Caco-2 (cell line): Measurements from ENCODE around the gene UNC5B. TPM values are rescaled to one million over a fixed set of nuclear protein-coding genes. Genes with fewer than 3 reads are reported as not detected.

ENCODE experiments used
- BruUV-seq: library from RNA; stranded (reverse); fragments of 400-500 nt; replicated peaks from 2 replicates; lab custom pipeline; 2021; lab: Mats Ljungman, UMichigan
- CTCF ChIA-PET: fragments of 300-600 bp; sonication (Branson Sonifier 250); formaldehyde crosslinking; loops from one replicate; lab custom pipeline; 2022; ENCODE audit warnings: antibody characterized with exemption; lab: Charles Lee
- POLR2A ChIA-PET: fragments of 300-600 bp; sonication (Branson Sonifier 250); formaldehyde crosslinking; loops from one replicate; lab custom pipeline; 2022; ENCODE audit warnings: antibody characterized with exemption; lab: Charles Lee
- DNase-seq, 2 experiments: peaks; one replicate each; pipeline versions ENCODE4 v3.0.0 to v3.0.0-alpha.2; 2020 to 2022
- H3K27me3 ChIP-seq: replicated peaks from 2 replicates; pipeline ENCODE4 v1.6.0; 2011; ENCODE audit warnings: low read length; ENCODE audit not compliant: control insufficient read depth, insufficient read depth
- H3K36me3 ChIP-seq: 2 replicates; pipeline ENCODE4 v1.5.1; 2011; ENCODE audit warnings: low read length; ENCODE audit not compliant: control insufficient read depth, insufficient read depth
- H3K4me1 ChIP-seq: fragments of 250-450 bp; sonication (Bioruptor Pico); 2 replicates; pipeline ENCODE4 v1.5.1; 2020; ENCODE audit warnings: mild to moderate bottlenecking
- H3K4me3 ChIP-seq: 2 replicates; pipeline ENCODE4 v1.5.1; 2011; ENCODE audit warnings: low read depth, mild to moderate bottlenecking, control low read depth, low read length
- H3K9me3 ChIP-seq: fragments of 250-450 bp; sonication (Bioruptor Pico); 2 replicates; pipeline ENCODE4 v1.5.1; 2020; ENCODE audit warnings: mild to moderate bottlenecking, moderate library complexity
- H3K27ac Mint-ChIP-seq: one replicate; pipeline ENCODE4 v1.8.0; 2022; ENCODE audit warnings: mixed read lengths; ENCODE audit not compliant: unreplicated experiment
- H3K27me3 Mint-ChIP-seq: one replicate; pipeline ENCODE4 v1.8.0; 2022; ENCODE audit warnings: mixed read lengths; ENCODE audit not compliant: insufficient read depth, unreplicated experiment
- H3K36me3 Mint-ChIP-seq: one replicate; pipeline ENCODE4 v1.8.0; 2022; ENCODE audit warnings: mild to moderate bottlenecking, mixed read lengths; ENCODE audit not compliant: insufficient read depth, unreplicated experiment
- H3K4me1 Mint-ChIP-seq: one replicate; pipeline ENCODE4 v1.8.0; 2022; ENCODE audit warnings: low read depth, mixed read lengths; ENCODE audit not compliant: unreplicated experiment
- H3K4me3 Mint-ChIP-seq: one replicate; pipeline ENCODE4 v1.8.0; 2022; ENCODE audit warnings: mild to moderate bottlenecking, moderate library complexity, mixed read lengths; ENCODE audit not compliant: unreplicated experiment
- H3K9me3 Mint-ChIP-seq: one replicate; pipeline ENCODE4 v1.8.0; 2022; ENCODE audit warnings: mixed read lengths; ENCODE audit not compliant: unreplicated experiment
- CTCF ChIP-seq, 2 experiments: fragments of 200-600 bp in 1 of 2; IDR thresholded peaks; 1 replicate in 1 of 2; 2 replicates in 1 of 2; pipeline versions ENCODE4 v1.5.1 to v1.8.0; 2011 to 2022; ENCODE audit warnings: antibody characterized with exemption in 1 of 2, control low read depth in 1 of 2, inconsistent platforms in 1 of 2, low read depth in 1 of 2, low read length in 1 of 2, mild to moderate bottlenecking in 1 of 2, moderate library complexity in 1 of 2; ENCODE audit not compliant: insufficient read depth in 1 of 2, severe bottlenecking in 1 of 2, unreplicated experiment in 1 of 2
- intact Hi-C: fragments of 100-400 bp; cut with micrococcal nuclease; formaldehyde crosslinking; loops from one replicate; pipeline ENCODE4 v1.10.0; 2022; ENCODE audit not compliant: unreplicated experiment
- total RNA-seq: library from RNA; stranded (reverse); gene quantifications from 2 replicates; pipeline ENCODE4 v1.2.3, GENCODE V29; 2022

The UNC5B gene
- total RNA-seq, 1 experiment from 2014 or later: 22.4 TPM

GRCh38 chr10:71312220-71312619, 99.8 kb downstream of the UNC5B start:
- H3K4me1 Mint-ChIP-seq: no peaks in the 10 kb centered on the region
- no peak for DNase-seq
- peaks cover 12% of the 10 kb centered on the region for H3K27me3 Mint-ChIP-seq
- H3K36me3 Mint-ChIP-seq: no peaks in the 10 kb centered on the region
- TF ChIP-seq CTCF (IDR thresholded peaks at IDR 0.05; ENCODE audit: insufficient read depth in 1 of 2, low read depth in 1 of 2, low read length in 1 of 2, severe bottlenecking in 1 of 2, unreplicated experiment in 1 of 2): no peak
- Histone ChIP-seq H3K4me1 (no peaks in the 10 kb centered on the region), H3K36me3 (no peaks in the 10 kb centered on the region), H3K4me3 (no peak overlapping the region), H3K9me3 (no peaks in the 10 kb centered on the region), H3K27me3 (no peaks in the 10 kb centered on the region)
- H3K9me3 Mint-ChIP-seq: no peaks in the 10 kb centered on the region
- intact Hi-C loops: loop anchor here (5.0 to 10.0 kb wide), 3 partner anchors 153 to 585 kb away; no protein-coding TSS in a partner anchor
- no peak overlapping the region for H3K27ac Mint-ChIP-seq
- POLR2A ChIA-PET: no interaction called here
- CTCF ChIA-PET: interaction anchor here (0.9 to 3.7 kb wide), 3 partner anchors 22 to 258 kb away, joined by 3 to 16 read pairs (median 5); no protein-coding TSS in a partner anchor
- BruUV-seq: no TSS peak
- H3K4me3 Mint-ChIP-seq: no peak overlapping the region

DNA sequence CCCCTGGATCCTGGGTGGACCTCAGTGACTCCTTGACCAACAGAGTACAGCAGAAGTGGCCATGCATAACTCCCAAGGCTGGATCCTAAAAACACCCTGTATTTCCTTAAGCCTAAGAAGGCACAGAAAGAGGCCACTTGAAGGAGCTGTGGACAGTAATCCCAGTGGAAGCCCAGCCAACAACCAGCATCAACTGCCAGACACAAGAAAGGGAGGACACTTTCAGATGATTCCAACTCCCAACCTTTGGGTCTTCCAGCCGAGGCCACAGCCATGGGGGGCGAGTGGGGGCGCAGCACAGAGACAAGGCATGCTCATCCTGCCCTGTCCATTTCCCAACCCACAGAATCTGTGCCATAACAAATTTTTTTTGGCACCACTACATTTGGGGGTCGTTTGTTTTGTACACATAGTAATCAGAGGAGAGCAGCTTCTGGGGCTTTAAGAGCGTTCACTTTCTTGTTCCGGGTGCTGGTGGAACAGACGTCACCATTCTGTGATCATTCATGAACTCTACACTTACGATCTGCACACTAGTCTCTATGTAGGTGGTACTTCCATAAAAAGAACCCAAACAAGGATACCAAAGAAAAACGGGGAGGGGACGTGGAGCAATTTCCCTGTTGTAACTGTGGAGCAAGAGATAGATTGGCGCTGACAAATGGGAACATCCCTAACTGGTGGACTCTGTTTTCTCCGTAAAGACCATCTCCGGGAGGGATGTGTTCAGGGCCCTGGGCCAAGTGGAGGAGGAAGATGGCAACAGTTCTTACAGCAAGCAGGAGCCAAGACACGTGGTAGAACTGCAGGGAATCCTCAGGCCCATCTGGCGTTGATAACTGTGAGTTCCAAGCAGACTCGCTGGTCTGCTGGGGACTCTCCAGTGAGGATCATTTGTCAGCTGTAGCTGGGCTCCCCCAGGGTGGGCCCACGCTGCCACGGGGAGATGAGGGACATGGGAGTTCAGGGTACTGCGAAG, 100.7 kb downstream of the UNC5B start:
- Mint-ChIP-seq H3K27ac (no peak overlapping the region), H3K4me1 (no peaks in the 10 kb centered on the region), H3K27me3 (peaks cover 12% of the 10 kb centered on the region), H3K9me3 (no peaks in the 10 kb centered on the region), H3K4me3 (no peak overlapping the region), H3K36me3 (no peaks in the 10 kb centered on the region)
- H3K27me3 ChIP-seq: no peaks in the 10 kb centered on the region
- no peaks in the 10 kb centered on the region for H3K4me1 ChIP-seq
- no TSS peak for BruUV-seq
- no peak overlapping the region for H3K4me3 ChIP-seq
- intact Hi-C loops: loop anchor here (5.0 to 10.0 kb wide), 3 partner anchors 152 to 584 kb away; no protein-coding TSS in a partner anchor
- TF ChIP-seq CTCF (IDR thresholded peaks at IDR 0.05; ENCODE audit: insufficient read depth in 1 of 2, low read depth in 1 of 2, low read length in 1 of 2, severe bottlenecking in 1 of 2, unreplicated experiment in 1 of 2): no peak
- DNase-seq: no peak
- H3K36me3 ChIP-seq: no peaks in the 10 kb centered on the region
- POLR2A ChIA-PET: no interaction called here
- CTCF ChIA-PET: interaction anchor here (0.6 to 3.7 kb wide), 12 partner anchors 23 to 395 kb away, joined by 3 to 16 read pairs (median 4); no protein-coding TSS in a partner anchor
- H3K9me3 ChIP-seq: no peaks in the 10 kb centered on the region

GRCh38 chr10:71314028-71314693, 101.8 kb downstream of the UNC5B start:
- Mint-ChIP-seq H3K36me3 (peaks cover 5% of the 10 kb centered on the region), H3K4me1 (no peaks in the 10 kb centered on the region), H3K27me3 (peaks cover 12% of the 10 kb centered on the region), H3K27ac (no peak overlapping the region), H3K9me3 (no peaks in the 10 kb centered on the region), H3K4me3 (no peak overlapping the region)
- intact Hi-C loops: loop anchor here (1.0 to 10.0 kb wide), 8 partner anchors 71 to 583 kb away; no protein-coding TSS in a partner anchor
- no peaks in the 10 kb centered on the region for H3K36me3 ChIP-seq
- TF ChIP-seq CTCF (IDR thresholded peaks at IDR 0.05; ENCODE audit: insufficient read depth in 1 of 2, low read depth in 1 of 2, low read length in 1 of 2, severe bottlenecking in 1 of 2, unreplicated experiment in 1 of 2): peak; percentile 96 to 99
- BruUV-seq: no TSS peak
- no peak overlapping the region for H3K4me3 ChIP-seq
- H3K9me3 ChIP-seq: no peaks in the 10 kb centered on the region
- H3K27me3 ChIP-seq: no peaks in the 10 kb centered on the region
- CTCF ChIA-PET: interaction anchor here (0.6 to 3.7 kb wide), 16 partner anchors 8 to 435 kb away, joined by 3 to 16 read pairs (median 4); no protein-coding TSS in a partner anchor
- DNase-seq: peak in 1 of 2 experiments; percentile 69
- POLR2A ChIA-PET: no interaction called here
- 0 out of 2 replicates have a peak, but pooled peaks cover 5% of the 10 kb centered on the region for H3K4me1 ChIP-seq
